HL-60 (cell line): ENCODE results near the gene NME7.

Source experiments
- DNase-seq, 2 experiments: peaks; one replicate each; pipeline ENCODE4 v3.0.0-alpha.2; 2010 to 2020; ENCODE audit warnings: low read depth in 1 of 2, low spot score in 1 of 2
- H3K27ac ChIP-seq: fragments of 250-450 bp; sonication (Bioruptor Pico); replicated peaks from 2 replicates; pipeline ENCODE4 v1.5.1; 2020; ENCODE audit warnings: mild to moderate bottlenecking, moderate library complexity
- H3K27me3 ChIP-seq: fragments of 250-450 bp; sonication (Bioruptor Pico); 2 replicates; pipeline ENCODE4 v1.5.1; 2021; ENCODE audit warnings: mild to moderate bottlenecking, moderate library complexity; ENCODE audit not compliant: insufficient read depth, poor library complexity, severe bottlenecking
- H3K4me3 ChIP-seq: replicated peaks from 2 replicates; pipeline ENCODE4 v1.5.1; 2011; ENCODE audit warnings: mild to moderate bottlenecking, control low read depth, low read length; ENCODE audit not compliant: insufficient read depth
- CTCF ChIP-seq: IDR thresholded peaks from one replicate; pipeline ENCODE4 v1.5.1; 2011; ENCODE audit warnings: low read length, control low read depth, inconsistent platforms; ENCODE audit not compliant: insufficient read depth
- GABPA ChIP-seq: IDR thresholded peaks from 2 replicates; pipeline ENCODE4 v1.6.1; 2012; ENCODE audit warnings: low read depth
- POLR2AphosphoS5 ChIP-seq: IDR thresholded peaks from 2 replicates; pipeline ENCODE4 v1.6.1; 2012; ENCODE audit warnings: low read depth
- REST ChIP-seq: IDR thresholded peaks from 2 replicates; pipeline ENCODE4 v1.6.1; 2012; ENCODE audit warnings: low read depth; ENCODE audit not compliant: insufficient replicate concordance
- SPI1 ChIP-seq: IDR thresholded peaks from 2 replicates; pipeline ENCODE4 v1.6.1; 2012; ENCODE audit warnings: low read depth, mild to moderate bottlenecking, borderline replicate concordance

The NME7 gene

GRCh38 chr1:169361281-169361680 lies 6.3 kb downstream of the NME7 start:
- TF ChIP-seq SPI1 = no peak
- TF ChIP-seq CTCF = no peak
- no peak for TF ChIP-seq GABPA
- no peak for TF ChIP-seq POLR2AphosphoS5
- TF ChIP-seq REST = no peak
- no peak overlapping the region for H3K4me3 ChIP-seq
- DNase-seq = no peak
- H3K27me3 ChIP-seq = no peaks in the 10 kb centered on the region
- no peak overlapping the region for H3K27ac ChIP-seq

GRCh38 chr1:169360415-169360814 lies 7.2 kb downstream of the NME7 start:
- Histone ChIP-seq H3K27me3 (no peaks in the 10 kb centered on the region), H3K27ac (no peak overlapping the region), H3K4me3 (no peak overlapping the region)
- TF ChIP-seq POLR2AphosphoS5 (no peak), REST (no peak), GABPA (no peak), CTCF (no peak), SPI1 (no peak)
- DNase-seq = no peak

- TF ChIP-seq GABPA = no peak
- no peak for TF ChIP-seq REST
- peak; percentile 18 for TF ChIP-seq CTCF
- Histone ChIP-seq H3K4me3 (no peak overlapping the region), H3K27me3 (no peaks in the 10 kb centered on the region), H3K27ac (no peak overlapping the region)
- peak in 1 of 2 experiments; percentile 29 for DNase-seq
Observed at GRCh38 chr1:169348383-169349036, 19.1 kb downstream of the NME7 start.
